Measurements from ENCODE around the gene GCGR. TPM values are rescaled to one million over a fixed set of nuclear protein-coding genes. Genes with fewer than 3 reads are reported as not detected.

Gene GCGR
- total and polyA plus RNA-seq, 2 donors (not counting 1 experiment from before 2014, with no cell fraction given), result not detected

GRCh38 chr17:81822312-81822637, 18.3 kb downstream of the GCGR start:
- intact Hi-C loops (cut with micrococcal nuclease), result no loop called here
- Mint-ChIP-seq H3K9me3 (ENCODE audit: insufficient read depth) (no peaks in the 10 kb centered on the region), H3K27me3 (peaks cover 6% of the 10 kb centered on the region), H3K27ac (no peak overlapping the region), H3K4me3 (no peak overlapping the region), H3K4me1 (peaks cover 4% of the 10 kb centered on the region)
- ChIA-PET POLR2A (no interaction called here), CTCF (no interaction called here)
- H3K4me1 ChIP-seq (ENCODE audit: control insufficient read depth in 2 of 2, insufficient read depth in 2 of 2, low read length in 2 of 2), result no peaks in the 10 kb centered on the region
- H3K9ac ChIP-seq (ENCODE audit: low read length), result no peak overlapping the region
- H3K4me3 ChIP-seq (ENCODE audit: control extremely low read depth in 1 of 5, extremely low read depth in 1 of 5, insufficient read depth in 1 of 5, low read depth in 2 of 5, low read length in 4 of 5), result no peak overlapping the region
- peaks cover 0 to 12% of the 10 kb centered on the region in 2 experiments for H3K36me3 ChIP-seq (replicated peaks in 1 of 2; ENCODE audit: control extremely low read depth in 1 of 2, control insufficient read depth in 1 of 2, extremely low read depth in 1 of 2, insufficient read depth in 2 of 2, low read length in 1 of 2)
- no peaks in the 10 kb centered on the region for H3K9me3 ChIP-seq (ENCODE audit: control extremely low read depth in 1 of 3, control insufficient read depth in 2 of 3, insufficient read depth in 1 of 3, low read length in 2 of 3)
- WGBS (ENCODE audit: insufficient coverage), result 95% methylated on average over 8 of the region's 8 CpGs
- H4K20me1 ChIP-seq (ENCODE audit: control insufficient read depth, insufficient read depth, low read length, poor library complexity, severe bottlenecking), result peaks cover 27% of the 10 kb centered on the region
- H3K4me2 ChIP-seq (replicated peaks; ENCODE audit: low read depth, low read length, poor library complexity, severe bottlenecking), result no peak overlapping the region
- DNase-seq (no peak), ATAC-seq (ENCODE audit: low read depth) (no peak)
- peaks cover 11% of the 10 kb centered on the region for H3K79me2 ChIP-seq (ENCODE audit: control insufficient read depth, insufficient read depth, low read length)
- H3K27ac ChIP-seq (ENCODE audit: low read length in 2 of 2), result no peak overlapping the region
- no peak overlapping the region for H2AFZ ChIP-seq (ENCODE audit: insufficient read depth, low read depth, low read length, poor library complexity, severe bottlenecking)
- H3K27me3 ChIP-seq (replicated peaks in 1 of 4; ENCODE audit: control extremely low read depth in 1 of 4, control insufficient read depth in 3 of 4, insufficient read depth in 4 of 4, low read length in 3 of 4), result no peaks in the 10 kb centered on the region
- TF ChIP-seq EZH2 (IDR thresholded peaks at IDR 0.05; ENCODE audit: borderline replicate concordance, insufficient read depth, low read depth, low read length, poor library complexity, severe bottlenecking), result no peak
- no peak for TF ChIP-seq CTCF (IDR thresholded peaks at IDR 0.05)

- H3K9me3 Mint-ChIP-seq (ENCODE audit: insufficient read depth), result no peaks in the 10 kb centered on the region
- no peak overlapping the region for H3K27ac ChIP-seq (ENCODE audit: low read length in 2 of 2)
- H3K36me3 ChIP-seq (replicated peaks in 1 of 2; ENCODE audit: control extremely low read depth in 1 of 2, control insufficient read depth in 1 of 2, extremely low read depth in 1 of 2, insufficient read depth in 2 of 2, low read length in 1 of 2), result peaks cover 0 to 12% of the 10 kb centered on the region in 2 experiments
- H3K4me2 ChIP-seq (replicated peaks; ENCODE audit: low read depth, low read length, poor library complexity, severe bottlenecking), result no peak overlapping the region
- no peak overlapping the region for H3K4me3 Mint-ChIP-seq
- no peak overlapping the region for H3K27ac Mint-ChIP-seq
- no peaks in the 10 kb centered on the region for H3K9me3 ChIP-seq (ENCODE audit: control extremely low read depth in 1 of 3, control insufficient read depth in 2 of 3, insufficient read depth in 1 of 3, low read length in 2 of 3)
- ChIA-PET POLR2A (no interaction called here), CTCF (no interaction called here)
- DNase-seq, result no peak
- peaks cover 33% of the 10 kb centered on the region for H4K20me1 ChIP-seq (ENCODE audit: control insufficient read depth, insufficient read depth, low read length, poor library complexity, severe bottlenecking)
- no peak overlapping the region for H3K9ac ChIP-seq (ENCODE audit: low read length)
- no peaks in the 10 kb centered on the region for H3K4me1 ChIP-seq (ENCODE audit: control insufficient read depth in 2 of 2, insufficient read depth in 2 of 2, low read length in 2 of 2)
- WGBS (ENCODE audit: insufficient coverage), result 97% methylated on average over 30 of the region's 30 CpGs
- no peak for ATAC-seq (ENCODE audit: low read depth)
- TF ChIP-seq CTCF (IDR thresholded peaks at IDR 0.05) (no peak), EZH2 (IDR thresholded peaks at IDR 0.05; ENCODE audit: borderline replicate concordance, insufficient read depth, low read depth, low read length, poor library complexity, severe bottlenecking) (no peak)
- no peak overlapping the region for H2AFZ ChIP-seq (ENCODE audit: insufficient read depth, low read depth, low read length, poor library complexity, severe bottlenecking)
- peaks cover 20% of the 10 kb centered on the region for H3K79me2 ChIP-seq (ENCODE audit: control insufficient read depth, insufficient read depth, low read length)
- peaks cover 5% of the 10 kb centered on the region for H3K4me1 Mint-ChIP-seq
- no peaks in the 10 kb centered on the region for H3K27me3 Mint-ChIP-seq
- intact Hi-C loops (cut with micrococcal nuclease), result no loop called here
- H3K27me3 ChIP-seq (replicated peaks in 1 of 4; ENCODE audit: control extremely low read depth in 1 of 4, control insufficient read depth in 3 of 4, insufficient read depth in 4 of 4, low read length in 3 of 4), result no peaks in the 10 kb centered on the region
- H3K4me3 ChIP-seq (ENCODE audit: control extremely low read depth in 1 of 5, extremely low read depth in 1 of 5, insufficient read depth in 1 of 5, low read depth in 2 of 5, low read length in 4 of 5), result no peak overlapping the region
Measured at GRCh38 chr17:81822996-81823819, 19.3 kb downstream of the GCGR start.

Measured in B cell (primary cell).